ENCODE data around the gene DAPK2.

The DAPK2 gene

GRCh38 chr15:64019764-64020163 lies 26.5 kb downstream of the DAPK2 start:
- DNase-seq, result peak; percentile 67

- DNase-seq, result no peak
Observed at GRCh38 chr15:64017591-64018163, 28.6 kb downstream of the DAPK2 start.

DNA sequence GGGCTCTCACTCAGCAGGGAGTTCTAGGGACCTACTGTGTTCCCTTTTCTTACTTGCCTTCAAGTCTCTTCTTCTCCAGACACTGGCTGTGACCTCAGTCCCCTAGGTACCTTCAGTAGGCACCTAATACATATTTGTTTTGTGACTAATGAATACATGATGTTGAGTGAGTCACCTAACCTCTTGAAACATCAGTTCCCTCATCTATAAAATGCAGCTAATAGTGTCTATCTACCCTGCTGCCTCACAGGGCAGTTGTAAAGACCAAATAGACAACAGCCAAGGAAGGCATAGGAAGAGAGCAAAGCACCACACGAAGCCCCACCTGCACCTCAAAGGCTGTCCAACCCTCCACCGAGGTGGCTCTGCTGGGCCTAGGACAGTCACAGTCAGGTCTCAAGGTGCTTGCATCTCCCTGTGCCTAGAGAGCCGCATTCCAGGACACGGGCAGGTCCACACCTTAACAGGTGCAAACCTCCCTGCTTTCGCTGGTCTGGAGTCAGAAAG lies 29.1 kb downstream of the DAPK2 start:
- peak; percentile 32 for DNase-seq

DNA sequence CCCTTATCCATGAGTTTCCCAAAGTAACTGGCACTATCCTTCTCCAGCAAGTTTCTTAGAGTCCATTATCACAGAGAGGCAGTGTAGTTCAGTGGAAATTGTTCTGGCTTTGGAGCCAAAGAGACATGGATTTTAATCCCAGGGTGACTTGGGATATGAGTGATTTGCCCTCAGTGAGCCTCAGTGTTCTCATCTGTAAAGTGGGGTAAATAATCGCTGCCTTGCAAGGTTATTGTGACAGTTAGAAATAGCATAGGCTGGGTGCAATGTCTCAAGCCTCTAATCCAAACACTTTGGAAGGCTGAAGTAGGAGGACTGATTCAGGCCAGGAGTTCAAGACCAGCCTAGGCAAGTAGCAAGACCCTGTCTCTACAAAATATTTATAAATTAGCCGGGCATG lies 30.0 kb downstream of the DAPK2 start:
- DNase-seq, result no peak

DNA sequence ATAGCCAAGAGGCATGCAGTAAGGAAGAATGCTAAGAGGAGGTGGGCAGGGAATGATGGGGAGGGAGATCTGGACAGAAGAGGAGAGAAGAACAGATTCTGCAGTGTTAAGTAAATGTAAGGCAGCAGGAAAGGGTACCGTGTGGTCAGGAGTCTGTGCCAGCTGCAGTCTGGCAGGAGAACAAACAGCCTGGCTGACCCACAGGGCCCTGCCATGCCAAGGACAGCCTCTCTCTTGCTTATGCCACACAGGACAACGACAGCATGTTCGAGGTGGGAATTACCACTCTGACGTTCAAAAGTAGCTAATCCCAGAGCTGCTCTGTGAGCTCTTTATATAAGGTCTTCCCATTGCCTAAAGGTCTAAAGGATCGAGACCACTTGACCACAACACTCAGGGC lies 31.3 kb downstream of the DAPK2 start:
- DNase-seq, result no peak

DNA sequence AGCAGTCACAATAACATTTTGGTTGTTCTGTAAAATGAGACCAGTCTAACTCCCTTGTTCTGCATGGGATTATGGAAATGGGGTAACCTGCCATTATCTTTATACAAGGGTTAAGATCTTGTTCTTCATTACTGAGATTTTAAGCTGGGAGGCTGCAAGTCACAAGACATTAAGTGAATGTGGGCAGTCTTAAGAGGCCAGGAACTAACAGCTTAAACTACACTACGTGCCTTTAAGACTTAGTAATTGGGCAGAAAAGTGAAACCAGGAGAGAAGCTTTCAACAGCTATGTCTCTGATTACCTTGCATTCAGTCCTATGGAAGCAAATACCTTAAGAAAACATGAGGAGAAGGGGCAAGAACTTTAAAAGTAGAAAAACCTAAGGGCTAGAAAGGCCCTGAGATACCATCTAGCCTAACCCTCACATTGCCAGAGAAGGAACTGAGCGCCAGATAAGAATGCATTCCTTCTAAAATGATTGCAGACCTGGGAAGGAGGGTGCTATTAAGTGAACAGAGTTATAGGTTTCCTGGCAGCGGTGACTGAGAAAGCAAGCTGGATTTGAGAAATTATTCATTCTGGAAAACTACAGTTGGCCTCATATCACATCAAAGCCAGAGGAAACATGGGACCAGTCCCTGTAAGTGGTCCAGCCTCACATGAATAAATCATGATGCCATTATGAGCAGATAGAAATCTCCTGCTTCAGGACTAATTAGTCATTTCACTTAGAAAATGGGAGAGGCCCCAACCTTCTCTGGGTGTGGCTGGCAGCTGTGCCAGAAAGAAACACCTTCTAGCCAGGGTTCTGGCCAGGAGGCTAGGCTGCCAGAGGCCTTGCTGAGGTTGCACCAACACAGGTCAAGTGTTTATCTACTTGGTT lies 32.9 kb downstream of the DAPK2 start:
- peak; percentile 88 for DNase-seq

DNA sequence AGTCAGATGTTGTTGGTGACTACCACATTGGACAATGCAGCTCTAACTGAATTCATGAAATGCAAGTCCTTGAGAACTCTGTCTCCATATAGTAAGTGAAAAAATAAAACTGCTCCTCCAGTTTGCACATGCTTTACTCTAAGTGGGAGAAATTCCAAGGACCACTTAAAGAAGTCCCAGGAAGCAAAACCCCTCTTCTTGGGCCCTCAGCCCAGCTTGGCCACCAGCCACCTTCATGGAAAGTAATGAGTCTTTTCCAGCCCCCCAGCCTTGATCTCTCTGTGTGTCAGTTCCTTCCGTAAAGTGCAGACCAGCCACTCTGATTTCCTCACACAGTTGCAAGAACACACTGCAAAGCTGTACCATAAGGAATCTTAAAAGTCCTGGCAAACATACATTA lies 34.5 kb downstream of the DAPK2 start:
- no peak for DNase-seq

DNA sequence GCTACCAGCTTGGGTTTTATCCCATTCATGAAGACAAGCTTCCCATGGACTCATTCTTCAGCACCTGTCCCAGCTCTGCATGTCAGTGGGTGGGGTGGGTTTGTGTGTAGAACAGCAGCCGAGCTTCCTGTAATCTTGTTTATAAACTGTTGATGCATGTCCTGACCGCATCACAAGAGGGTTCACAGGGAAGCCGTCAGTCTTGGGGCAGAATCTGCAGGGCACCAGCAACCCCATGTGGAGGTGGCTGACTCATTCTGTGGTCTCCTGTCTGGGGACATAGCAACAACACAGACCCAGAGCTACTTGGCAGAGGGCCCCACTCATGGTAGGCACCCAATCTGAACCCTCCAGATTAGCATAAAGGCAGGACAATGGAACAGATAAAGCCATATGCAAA lies 35.6 kb downstream of the DAPK2 start:
- DNase-seq, result peak; percentile 84

DNA sequence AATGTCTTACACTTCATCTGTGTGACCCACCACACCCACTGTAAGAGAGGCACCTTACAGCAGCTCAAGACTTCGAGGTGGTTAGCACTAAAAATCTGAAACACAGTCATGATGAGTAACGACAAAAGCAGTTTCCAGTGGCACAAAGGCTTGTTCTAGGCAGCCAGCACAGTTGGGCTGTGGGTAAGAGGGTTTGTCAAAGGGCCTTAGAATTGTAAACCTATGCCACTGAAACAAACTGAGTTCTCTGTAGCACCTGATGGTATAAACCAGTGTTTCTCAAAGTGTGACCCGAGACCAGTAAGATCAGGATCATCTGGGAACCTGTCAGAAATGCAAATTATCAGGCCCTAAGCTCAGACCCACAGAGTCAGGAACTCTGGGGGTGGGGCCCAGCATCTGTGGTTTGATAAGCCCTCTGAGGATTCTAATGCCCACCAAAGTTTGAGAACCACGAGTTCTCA lies 36.5 kb downstream of the DAPK2 start:
- DNase-seq, result no peak

DNA sequence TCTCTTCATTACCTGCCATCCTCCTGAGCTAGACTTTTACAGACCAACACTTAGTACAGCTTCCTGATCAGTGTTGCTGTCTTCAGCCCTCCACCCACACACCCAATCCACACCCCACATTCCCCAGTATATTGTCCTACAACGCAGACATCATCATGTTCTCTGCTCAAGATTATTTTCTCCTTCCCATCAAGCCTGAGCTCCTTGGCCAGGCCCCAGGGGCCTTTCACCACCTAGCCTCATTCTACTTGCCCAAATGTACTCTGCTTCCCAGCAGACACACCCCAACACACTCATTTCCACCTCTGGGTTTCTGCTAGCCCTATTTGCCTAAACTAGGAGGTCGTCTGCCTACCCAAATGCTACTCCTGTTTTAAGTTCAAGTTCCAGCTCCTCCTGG lies 37.0 kb downstream of the DAPK2 start:
- DNase-seq, result no peak

GRCh38 chr15:64008177-64008576 lies 38.1 kb downstream of the DAPK2 start:
- no peak for DNase-seq

DNA sequence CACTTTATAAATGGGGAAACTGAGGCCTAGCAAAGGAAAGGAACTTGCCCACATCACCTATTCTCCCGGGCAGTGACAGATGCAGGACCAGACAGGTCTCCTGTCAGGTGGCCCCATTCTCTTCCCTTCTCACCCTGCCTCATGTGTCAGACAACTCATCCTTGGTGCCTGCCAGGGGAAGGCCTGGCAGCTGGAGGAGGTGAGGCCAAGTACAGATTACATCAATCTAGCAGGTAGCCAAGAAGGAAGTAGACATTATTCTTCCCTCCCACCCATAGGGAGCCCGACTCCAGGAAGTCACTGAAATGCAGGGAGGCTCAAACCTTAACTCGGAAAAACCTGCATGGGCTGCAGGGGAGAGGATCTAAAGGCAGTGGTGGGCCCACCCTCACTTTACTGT lies 39.6 kb downstream of the DAPK2 start:
- DNase-seq, result peak; percentile 63

- no peak for DNase-seq
Observed at GRCh38 chr15:64004587-64004986, 41.7 kb downstream of the DAPK2 start.

GRCh38 chr15:64004056-64004455 lies 42.2 kb downstream of the DAPK2 start:
- no peak for DNase-seq

DNA sequence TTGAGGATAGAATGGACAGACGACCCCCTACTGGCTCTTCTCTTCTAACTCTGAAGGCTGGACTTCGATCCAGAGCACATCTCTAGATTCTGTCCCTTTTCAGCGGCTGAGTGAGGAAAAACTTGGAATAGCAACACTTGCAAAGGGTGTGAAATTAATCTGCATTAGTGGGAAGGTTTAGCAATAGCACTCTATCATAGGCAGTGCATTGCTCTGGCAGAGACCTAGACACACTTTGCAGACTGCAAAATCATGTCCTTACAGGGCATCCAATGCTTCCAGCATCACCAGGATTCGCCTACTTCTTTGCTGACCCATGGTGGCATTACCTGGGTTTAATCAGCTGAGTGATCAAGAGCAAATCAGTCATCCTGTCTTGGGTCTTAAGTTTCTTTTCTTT lies 43.1 kb downstream of the DAPK2 start:
- DNase-seq, result no peak

GRCh38 chr15:64001148-64001547 lies 45.1 kb downstream of the DAPK2 start:
- DNase-seq, result no peak

GRCh38 chr15:64000183-64000951 lies 45.9 kb downstream of the DAPK2 start:
- DNase-seq, result no peak

GRCh38 chr15:63999177-63999576 lies 47.1 kb downstream of the DAPK2 start:
- DNase-seq, result peak; percentile 55

- DNase-seq, result peak; percentile 76
Observed at GRCh38 chr15:63998489-63998888, 47.8 kb downstream of the DAPK2 start.

- no peak for DNase-seq
Observed at GRCh38 chr15:63997715-63998442, 48.4 kb downstream of the DAPK2 start.

- DNase-seq, result peak; percentile 31
Observed at GRCh38 chr15:63996794-63997357, 49.4 kb downstream of the DAPK2 start.

DNA sequence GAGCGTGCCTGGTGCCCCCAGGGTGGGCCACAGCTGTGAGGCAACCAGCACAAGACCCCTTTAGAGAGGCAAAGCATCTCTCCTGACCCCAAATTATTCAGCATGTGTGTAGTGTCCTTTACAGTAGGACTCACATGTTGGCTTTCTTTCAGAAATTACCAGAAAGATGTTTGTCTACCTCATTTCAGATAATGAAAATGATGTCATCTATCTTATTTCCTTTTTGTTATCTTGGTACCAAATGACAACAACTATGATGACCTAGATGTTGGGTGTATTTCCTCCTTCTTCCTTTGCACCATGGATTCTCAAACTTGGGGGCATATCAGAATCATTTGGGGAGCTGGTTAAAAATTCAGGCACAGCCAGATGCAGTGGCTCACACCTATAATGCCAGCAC lies 50.5 kb downstream of the DAPK2 start:
- no peak for DNase-seq

All from NCI-H69 (cell line).